ENCODE measurements around the gene FZR1.
"Not testable (repeated sequence)": the region's sequence is repeated elsewhere in the genome, so short reads cannot be mapped to it uniquely, and the experiment has no call there.

Gene FZR1

GRCh38 chr19:3497757-3498520 lies 8.2 kb upstream of the FZR1 start:
- Mint-ChIP-seq H3K4me1 (ENCODE audit: low read depth) (peaks cover 26% of the 10 kb centered on the region), H3K9me3 (no peaks in the 10 kb centered on the region), H3K36me3 (ENCODE audit: low read depth) (peaks cover 64% of the 10 kb centered on the region), H3K27me3 (no peaks in the 10 kb centered on the region), H3K27ac (no peak overlapping the region), H3K4me3 (no peak overlapping the region)
- intact Hi-C loops (cut with micrococcal nuclease) = no loop called here

GRCh38 chr19:3499738-3500428 lies 6.2 kb upstream of the FZR1 start:
- Mint-ChIP-seq H3K4me3 (peak overlapping the region; percentile 84), H3K4me1 (ENCODE audit: low read depth) (peaks cover 31% of the 10 kb centered on the region), H3K9me3 (no peaks in the 10 kb centered on the region), H3K36me3 (ENCODE audit: low read depth) (peaks cover 44% of the 10 kb centered on the region), H3K27me3 (no peaks in the 10 kb centered on the region), H3K27ac (peak overlapping the region; percentile 94)
- intact Hi-C loops (cut with micrococcal nuclease) = no loop called here

GRCh38 chr19:3500429-3501101 lies 5.5 kb upstream of the FZR1 start, which contains the start of gene DOHH:
TSS of gene DOHH (minus strand) at chr19:3500674. CDS start at chr19:3496814, 3,860 bp downstream.
- Mint-ChIP-seq H3K9me3 (no peaks in the 10 kb centered on the region), H3K36me3 (ENCODE audit: low read depth) (peaks cover 38% of the 10 kb centered on the region), H3K27ac (peak within 1 kb of the TSS; percentile 94), H3K4me3 (peak within 1 kb of the TSS; percentile 84), H3K4me1 (ENCODE audit: low read depth) (peaks cover 35% of the 10 kb centered on the region), H3K27me3 (no peaks in the 10 kb centered on the region)
- intact Hi-C loops (cut with micrococcal nuclease) = no loop called here

GRCh38 chr19:3501780-3502179 lies 4.3 kb upstream of the FZR1 start:
- Mint-ChIP-seq H3K36me3 (ENCODE audit: low read depth) (peaks cover 31% of the 10 kb centered on the region), H3K27ac (no peak overlapping the region), H3K4me1 (ENCODE audit: low read depth) (peaks cover 40% of the 10 kb centered on the region), H3K27me3 (no peaks in the 10 kb centered on the region), H3K9me3 (no peaks in the 10 kb centered on the region), H3K4me3 (no peak overlapping the region)
- intact Hi-C loops (cut with micrococcal nuclease) = no loop called here

- no peak overlapping the region for H3K4me3 Mint-ChIP-seq
- peaks cover 48% of the 10 kb centered on the region for H3K4me1 Mint-ChIP-seq (ENCODE audit: low read depth)
- H3K9me3 Mint-ChIP-seq = no peaks in the 10 kb centered on the region
- H3K36me3 Mint-ChIP-seq (ENCODE audit: low read depth) = peaks cover 31% of the 10 kb centered on the region
- peak overlapping the region; percentile 45 for H3K27ac Mint-ChIP-seq
- intact Hi-C loops (cut with micrococcal nuclease) = no loop called here
- H3K27me3 Mint-ChIP-seq = no peaks in the 10 kb centered on the region
Measured at GRCh38 chr19:3503036-3503572, 3.0 kb upstream of the FZR1 start.

- Mint-ChIP-seq H3K9me3 (no peaks in the 10 kb centered on the region), H3K4me1 (ENCODE audit: low read depth) (peaks cover 51% of the 10 kb centered on the region), H3K27me3 (no peaks in the 10 kb centered on the region), H3K36me3 (ENCODE audit: low read depth) (peaks cover 39% of the 10 kb centered on the region), H3K4me3 (no peak overlapping the region), H3K27ac (peak overlapping the region; percentile 95)
- intact Hi-C loops (cut with micrococcal nuclease) = no loop called here
Measured at GRCh38 chr19:3504735-3505134, 1.4 kb upstream of the FZR1 start.

GRCh38 chr19:3506384-3507340 lies 551 bp downstream of the FZR1 start:
- peak overlapping the region; percentile 99 for H3K4me3 Mint-ChIP-seq
- intact Hi-C loops (cut with micrococcal nuclease) = loop anchor here (2.0 kb wide), 1 partner anchor 66 kb away; the partner anchor contains the start of gene HMG20B
- H3K27me3 Mint-ChIP-seq = no peaks in the 10 kb centered on the region
- peaks cover 57% of the 10 kb centered on the region for H3K4me1 Mint-ChIP-seq (ENCODE audit: low read depth)
- H3K27ac Mint-ChIP-seq = peak overlapping the region; percentile 95
- H3K36me3 Mint-ChIP-seq (ENCODE audit: low read depth) = peaks cover 51% of the 10 kb centered on the region
- H3K9me3 Mint-ChIP-seq = no peaks in the 10 kb centered on the region

GRCh38 chr19:3507371-3508120 lies 1.4 kb downstream of the FZR1 start:
- Mint-ChIP-seq H3K36me3 (ENCODE audit: low read depth) (peaks cover 60% of the 10 kb centered on the region), H3K4me3 (peak overlapping the region; percentile 99), H3K4me1 (ENCODE audit: low read depth) (peaks cover 62% of the 10 kb centered on the region), H3K27me3 (no peaks in the 10 kb centered on the region), H3K27ac (peak overlapping the region; percentile 95), H3K9me3 (no peaks in the 10 kb centered on the region)
- intact Hi-C loops (cut with micrococcal nuclease) = loop anchor here (2.0 kb wide), 1 partner anchor 65 kb away; the partner anchor contains the start of gene HMG20B

GRCh38 chr19:3508121-3508661 lies 2.1 kb downstream of the FZR1 start:
- Mint-ChIP-seq H3K4me1 (ENCODE audit: low read depth) (peaks cover 63% of the 10 kb centered on the region), H3K36me3 (ENCODE audit: low read depth) (peaks cover 62% of the 10 kb centered on the region)
- intact Hi-C loops (cut with micrococcal nuclease); H3K4me3 Mint-ChIP-seq; H3K27ac Mint-ChIP-seq; H3K9me3 Mint-ChIP-seq; H3K27me3 Mint-ChIP-seq: not testable (repeated sequence)

GRCh38 chr19:3508771-3509535 lies 2.8 kb downstream of the FZR1 start:
- H3K27me3 Mint-ChIP-seq = no peaks in the 10 kb centered on the region
- intact Hi-C loops (cut with micrococcal nuclease) = no loop called here
- peaks cover 71% of the 10 kb centered on the region for H3K4me1 Mint-ChIP-seq (ENCODE audit: low read depth)
- H3K27ac Mint-ChIP-seq = peak overlapping the region; percentile 21
- H3K9me3 Mint-ChIP-seq = no peaks in the 10 kb centered on the region
- peaks cover 70% of the 10 kb centered on the region for H3K36me3 Mint-ChIP-seq (ENCODE audit: low read depth)
- H3K4me3 Mint-ChIP-seq = no peak overlapping the region

GRCh38 chr19:3509566-3509989 lies 3.5 kb downstream of the FZR1 start:
- Mint-ChIP-seq H3K9me3 (no peaks in the 10 kb centered on the region), H3K36me3 (ENCODE audit: low read depth) (peaks cover 76% of the 10 kb centered on the region), H3K4me1 (ENCODE audit: low read depth) (peaks cover 74% of the 10 kb centered on the region), H3K4me3 (no peak overlapping the region), H3K27me3 (no peaks in the 10 kb centered on the region), H3K27ac (peak overlapping the region; percentile 21)
- intact Hi-C loops (cut with micrococcal nuclease) = no loop called here

- Mint-ChIP-seq H3K4me1 (ENCODE audit: low read depth) (peaks cover 70% of the 10 kb centered on the region), H3K27me3 (no peaks in the 10 kb centered on the region), H3K9me3 (no peaks in the 10 kb centered on the region), H3K4me3 (no peak overlapping the region), H3K27ac (no peak overlapping the region), H3K36me3 (ENCODE audit: low read depth) (peaks cover 82% of the 10 kb centered on the region)
- intact Hi-C loops (cut with micrococcal nuclease) = no loop called here
Measured at GRCh38 chr19:3510727-3511126, 4.6 kb downstream of the FZR1 start.

Data from dendritic cell treated with granulocyte-macrophage colony-stimulating factor and Interleukin-4, amounts not matched to agents 40 ng/mL and 50 ng/mL, for 4 days (primary cell).